Vagina (tissue), 2 donors: Measurements from ENCODE around the gene TSPAN5. TPM values are rescaled to one million over a fixed set of nuclear protein-coding genes. Genes with fewer than 3 reads are reported as not detected.

ENCODE experiments used
- DNase-seq, 2 donors: peaks; one replicate each; pipeline ENCODE4 v3.0.0-alpha.2; 2017; ENCODE audit errors: extremely low spot score in 2 of 2
- H3K27ac ChIP-seq: fragments of 200-600 bp; sonication (generic); one replicate; pipeline ENCODE4 v1.5.1; 2019
- H3K27me3 ChIP-seq: fragments of 200-600 bp; sonication (generic); one replicate; pipeline ENCODE4 v1.5.1; 2019
- H3K36me3 ChIP-seq, 2 donors: fragments of 200-600 bp; sonication (generic); one replicate each; pipeline ENCODE4 v1.5.1; 2017 to 2019
- H3K4me1 ChIP-seq: fragments of 200-600 bp; sonication (generic); one replicate; pipeline ENCODE4 v1.5.1; 2019
- H3K4me3 ChIP-seq, 2 donors: fragments of 200-600 bp; sonication (generic); 1 replicate in 1 of 2; 2 replicates in 1 of 2; pipeline ENCODE4 v1.5.1; 2016 to 2019
- H3K9me3 ChIP-seq: fragments of 200-600 bp; sonication (generic); one replicate; pipeline ENCODE4 v1.5.1; 2019
- CTCF ChIP-seq, 3 experiments: fragments of 450-650 bp in 2 of 3; fragments of 200-600 bp in 1 of 3; sonication (generic) in 1 of 3; IDR thresholded peaks; one replicate each; pipeline ENCODE4 v1.5.1; 2017 to 2019; ENCODE audit warnings: antibody characterized with exemption in 3 of 3, mild to moderate bottlenecking in 2 of 3, moderate library complexity in 2 of 3
- POLR2A ChIP-seq, 2 donors: fragments of 450-650 bp; IDR thresholded peaks; one replicate each; pipeline ENCODE4 v1.6.1; 2017; ENCODE audit warnings: antibody characterized with exemption in 2 of 2, mild to moderate bottlenecking in 2 of 2, moderate library complexity in 2 of 2
- POLR2AphosphoS5 ChIP-seq, 2 donors: sonication (generic); formaldehyde crosslinking; IDR thresholded peaks; one replicate each; pipeline ENCODE4 v1.9.0; 2017; ENCODE audit warnings: antibody characterized with exemption in 2 of 2, mild to moderate bottlenecking in 2 of 2, low read depth in 1 of 2; ENCODE audit not compliant: insufficient read depth in 1 of 2
- intact Hi-C: fragments of 100-400 bp; cut with DNase I; formaldehyde crosslinking; loops from one replicate; pipeline ENCODE4 v1.15.1; 2023
- total RNA-seq: library from RNA; depleted of rRNA; stranded (reverse); fragments of >200 nt; gene quantifications from one replicate; pipeline ENCODE4 v1.2.3, GENCODE V29; 2016

The TSPAN5 gene
- total RNA-seq, 1 donor from 2014 or later = 15.5 TPM

- no peak overlapping the region for H3K27ac ChIP-seq
- H3K27me3 ChIP-seq = no peaks in the 10 kb centered on the region
- H3K36me3 ChIP-seq = no peaks in the 10 kb centered on the region
- no peak for TF ChIP-seq POLR2AphosphoS5 (IDR thresholded peaks at IDR 0.05; ENCODE audit: insufficient read depth in 1 of 2, low read depth in 1 of 2)
- no peak for TF ChIP-seq POLR2A (IDR thresholded peaks at IDR 0.05)
- TF ChIP-seq CTCF (IDR thresholded peaks at IDR 0.05) = no peak
- intact Hi-C loops = no loop called here
- H3K4me1 ChIP-seq = peaks cover 62% of the 10 kb centered on the region
- no peak overlapping the region for H3K4me3 ChIP-seq
- H3K9me3 ChIP-seq = no peaks in the 10 kb centered on the region
- no peak for DNase-seq
Measured at GRCh38 chr4:98515470-98515809, 143.0 kb downstream of the TSPAN5 start.

- TF ChIP-seq CTCF (IDR thresholded peaks at IDR 0.05) = no peak
- intact Hi-C loops = no loop called here
- Histone ChIP-seq H3K4me3 (no peak overlapping the region), H3K9me3 (no peaks in the 10 kb centered on the region), H3K4me1 (peaks cover 67% of the 10 kb centered on the region), H3K27ac (no peak overlapping the region), H3K36me3 (no peaks in the 10 kb centered on the region), H3K27me3 (no peaks in the 10 kb centered on the region)
- DNase-seq = no peak
Measured at GRCh38 chr4:98514741-98515469, 143.5 kb downstream of the TSPAN5 start.

GRCh38 chr4:98512918-98513317 is 145.5 kb downstream of the TSPAN5 start:
- H3K27me3 ChIP-seq = no peaks in the 10 kb centered on the region
- no peaks in the 10 kb centered on the region for H3K36me3 ChIP-seq
- peaks cover 61% of the 10 kb centered on the region for H3K4me1 ChIP-seq
- no peak overlapping the region for H3K27ac ChIP-seq
- DNase-seq = no peak
- intact Hi-C loops = no loop called here
- no peak for TF ChIP-seq POLR2AphosphoS5 (IDR thresholded peaks at IDR 0.05; ENCODE audit: insufficient read depth in 1 of 2, low read depth in 1 of 2)
- TF ChIP-seq CTCF (IDR thresholded peaks at IDR 0.05) = no peak
- TF ChIP-seq POLR2A (IDR thresholded peaks at IDR 0.05) = no peak
- H3K9me3 ChIP-seq = no peaks in the 10 kb centered on the region
- H3K4me3 ChIP-seq = no peak overlapping the region

- DNase-seq = no peak
- TF ChIP-seq POLR2A (IDR thresholded peaks at IDR 0.05) (no peak), CTCF (IDR thresholded peaks at IDR 0.05) (no peak), POLR2AphosphoS5 (IDR thresholded peaks at IDR 0.05; ENCODE audit: insufficient read depth in 1 of 2, low read depth in 1 of 2) (no peak)
- peaks cover 44% of the 10 kb centered on the region for H3K4me1 ChIP-seq
Measured at GRCh38 chr4:98510757-98511517, 147.5 kb downstream of the TSPAN5 start.

GRCh38 chr4:98510340-98510739 is 148.1 kb downstream of the TSPAN5 start:
- no peaks in the 10 kb centered on the region for H3K36me3 ChIP-seq
- intact Hi-C loops = no loop called here
- H3K27me3 ChIP-seq = no peaks in the 10 kb centered on the region
- H3K4me3 ChIP-seq = no peak overlapping the region
- no peaks in the 10 kb centered on the region for H3K9me3 ChIP-seq
- H3K27ac ChIP-seq = peak overlapping the region; percentile 17
- TF ChIP-seq POLR2A (IDR thresholded peaks at IDR 0.05) (no peak), POLR2AphosphoS5 (IDR thresholded peaks at IDR 0.05; ENCODE audit: insufficient read depth in 1 of 2, low read depth in 1 of 2) (no peak), CTCF (IDR thresholded peaks at IDR 0.05) (no peak)
- H3K4me1 ChIP-seq = peaks cover 41% of the 10 kb centered on the region
- DNase-seq = no peak

More at GRCh38 chr4:98510757-98511517, 147.5 kb downstream of the TSPAN5 start:
- Histone ChIP-seq H3K27me3 (no peaks in the 10 kb centered on the region), H3K27ac (peak overlapping the region; percentile 17), H3K36me3 (no peaks in the 10 kb centered on the region), H3K9me3 (no peaks in the 10 kb centered on the region), H3K4me3 (no peak overlapping the region)
- intact Hi-C loops = no loop called here
